Heart left ventricle (tissue), 16 donors: ENCODE results near the gene KCTD17. TPM values are rescaled to one million over a fixed set of nuclear protein-coding genes. Genes with fewer than 3 reads are reported as not detected.

ENCODE experiments used
- ATAC-seq, 4 donors: fragments of 200-7000 bp; cut with Tn5 transposase; one replicate each; pipeline ENCODE4 v1.9.1; 2020 to 2022; ENCODE audit warnings: moderate library complexity in 4 of 4, mild to moderate bottlenecking in 3 of 4, moderate number of reproducible peaks in 1 of 4
- DNase-seq, 5 donors: peaks; one replicate each; pipeline ENCODE4 v3.0.0-alpha.2; 2020
- H3K27ac ChIP-seq, 12 donors: fragments of 200-600 bp; sonication (generic) in 4 of 12; one replicate each; pipeline versions ENCODE4 v1.5.0 to v1.8.0; 2016 to 2022; ENCODE audit warnings: mild to moderate bottlenecking in 2 of 12
- H3K27me3 ChIP-seq, 9 donors: fragments of 200-600 bp; sonication (generic) in 2 of 9; one replicate each; pipeline versions ENCODE4 v1.5.1 to v1.8.0; 2016 to 2022; ENCODE audit warnings: mild to moderate bottlenecking in 3 of 9
- H3K36me3 ChIP-seq, 9 donors: fragments of 200-600 bp; sonication (generic) in 2 of 9; one replicate each; pipeline versions ENCODE4 v1.5.0 to v1.8.0; 2018 to 2022; ENCODE audit warnings: mild to moderate bottlenecking in 2 of 9
- H3K4me1 ChIP-seq, 12 donors: fragments of 200-600 bp; sonication (generic) in 4 of 12; one replicate each; pipeline versions ENCODE4 v1.5.0 to v1.8.0; 2016 to 2022; ENCODE audit warnings: mild to moderate bottlenecking in 3 of 12
- H3K4me3 ChIP-seq, 12 donors: fragments of 200-600 bp; sonication (generic) in 4 of 12; one replicate each; pipeline versions ENCODE4 v1.5.0 to v1.8.0; 2017 to 2022; ENCODE audit warnings: mild to moderate bottlenecking in 9 of 12, moderate library complexity in 4 of 12
- H3K9me3 ChIP-seq, 12 donors: fragments of 200-600 bp; sonication (generic) in 4 of 12; one replicate each; pipeline versions ENCODE4 v1.5.0 to v1.8.0; 2016 to 2022; ENCODE audit warnings: mild to moderate bottlenecking in 1 of 12
- POLR2A ChIP-seq, 2 donors: fragments of 450-650 bp; IDR thresholded peaks; one replicate each; pipeline ENCODE4 v1.6.1; 2017; ENCODE audit warnings: antibody characterized with exemption in 2 of 2, mild to moderate bottlenecking in 2 of 2, moderate library complexity in 2 of 2
- WGBS, 4 donors: extraction: QIAGEN DNeasy Blood & Tissue Kit in 2 of 4; methylation state at CpG; one replicate each; pipeline versions ENCODE4 v1.1.5 to v1.1.7; 2013 to 2018; 5-methylcytosine and 5-hydroxymethylcytosine counted together
- intact Hi-C, 10 donors: fragments of 100-400 bp; cut with DNase I; formaldehyde crosslinking; loops; one replicate each; pipeline versions ENCODE4 v1.11.1 to v1.14.2; 2022
- polyA plus RNA-seq, 2 donors: library from polyadenylated mRNA; stranded (reverse); fragments of 200-250 nt; gene quantifications; one replicate each; pipeline ENCODE4 v1.2.3, GENCODE V29; 2013
- total RNA-seq, 9 donors: library from RNA; depleted of rRNA in 2 of 9; stranded (reverse); fragments of >200 nt in 2 of 9; fragmentation: NEBNext Ultra II Directional in 3 of 9; extraction: Animal tissue kit (Norgen Biotek cat#: 25700) in 3 of 9; gene quantifications; one replicate each; pipeline versions ENCODE4 v1.1.0 to v1.2.4, GENCODE V29; 2016 to 2023
- TF ChIP-seq, protein P1 (sequence below), 12 donors: fragments of 200-600 bp; sonication (generic) in 4 of 12; IDR thresholded peaks; one replicate each; pipeline versions ENCODE4 v1.5.0 to v1.8.0; 2018 to 2022; ENCODE audit warnings: antibody characterized with exemption in 12 of 12, mild to moderate bottlenecking in 5 of 12
- donor health status: ischemic (EF 13 %, LVEDD 7.1; RV severe dilation, severe dysfunction).
- donor health status: healthy with polysubstance abuse.
- donor health status: DM: no; HTN: yes; CAD: no.
- donor health status: DM: no; HTN: no; CAD: no.
- donor health status: ischemic (EF 25% LVEDD 6.9; RV normal size, moderate dysfunction).
- donor health status: ischemic (EF 25% LVEDD 5.7; RV mildly dilated, moderate dysfunction).
- donor health status: healthy.
- donor health status: DM: yes; HTN: yes; CAD: no.
- donor health status: ischemic (EF 35%, LVEDD 5.7; RV mildly dilated, moderate dysfunction).
- donor health status: nonischemic (EF 11% LVEDD 7.7; RV severe dilation, severe dysfunction).
- donor health status: DM: yes; HTN: yes; CAD: no.
- donor health status: PGD.
- donor health status: ischemic (EF 29% LVEDD 5.4; RV normal size, mild dysfunction).
- donor health status: nonischemic (EF 23%, LVEDD 6.1; RV moderate dilation, normal function).

Gene KCTD17
- total and polyA plus RNA-seq, 11 donors: 10.8 to 62.0 (median 17.3) TPM

DNA sequence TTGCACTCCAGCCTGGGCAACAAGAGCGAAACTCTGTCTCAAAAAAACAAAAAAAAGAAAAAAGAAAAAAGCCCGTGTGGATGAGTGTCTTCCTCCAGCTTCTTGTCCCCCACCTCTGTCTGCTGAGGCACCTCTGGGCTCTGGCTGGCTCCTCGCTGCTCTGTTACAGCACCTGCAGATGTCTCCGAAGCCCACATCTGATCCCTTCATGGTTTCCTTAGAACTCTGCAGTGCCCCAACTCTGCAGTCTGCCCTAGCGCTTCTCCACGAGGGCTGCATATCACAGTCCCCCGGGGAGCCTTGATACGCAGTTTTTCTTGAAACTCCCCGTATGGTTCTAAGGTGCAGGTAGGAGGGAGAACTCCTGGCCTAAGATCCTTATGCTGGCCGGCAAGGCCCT lies 15.9 kb downstream of the KCTD17 start:
- TF ChIP-seq, protein P1, sequence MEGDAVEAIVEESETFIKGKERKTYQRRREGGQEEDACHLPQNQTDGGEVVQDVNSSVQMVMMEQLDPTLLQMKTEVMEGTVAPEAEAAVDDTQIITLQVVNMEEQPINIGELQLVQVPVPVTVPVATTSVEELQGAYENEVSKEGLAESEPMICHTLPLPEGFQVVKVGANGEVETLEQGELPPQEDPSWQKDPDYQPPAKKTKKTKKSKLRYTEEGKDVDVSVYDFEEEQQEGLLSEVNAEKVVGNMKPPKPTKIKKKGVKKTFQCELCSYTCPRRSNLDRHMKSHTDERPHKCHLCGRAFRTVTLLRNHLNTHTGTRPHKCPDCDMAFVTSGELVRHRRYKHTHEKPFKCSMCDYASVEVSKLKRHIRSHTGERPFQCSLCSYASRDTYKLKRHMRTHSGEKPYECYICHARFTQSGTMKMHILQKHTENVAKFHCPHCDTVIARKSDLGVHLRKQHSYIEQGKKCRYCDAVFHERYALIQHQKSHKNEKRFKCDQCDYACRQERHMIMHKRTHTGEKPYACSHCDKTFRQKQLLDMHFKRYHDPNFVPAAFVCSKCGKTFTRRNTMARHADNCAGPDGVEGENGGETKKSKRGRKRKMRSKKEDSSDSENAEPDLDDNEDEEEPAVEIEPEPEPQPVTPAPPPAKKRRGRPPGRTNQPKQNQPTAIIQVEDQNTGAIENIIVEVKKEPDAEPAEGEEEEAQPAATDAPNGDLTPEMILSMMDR (IDR thresholded peaks at IDR 0.05): no peak
- no peak for TF ChIP-seq POLR2A (IDR thresholded peaks at IDR 0.05)
- no peaks in the 10 kb centered on the region for H3K36me3 ChIP-seq
- H3K27ac ChIP-seq: no peak overlapping the region
- ATAC-seq (no peak), DNase-seq (no peak)
- peaks cover 0 to 4% (median 0%) of the 10 kb centered on the region in 12 donors for H3K4me1 ChIP-seq
- no peaks in the 10 kb centered on the region for H3K9me3 ChIP-seq
- WGBS, 4 donors: 72 to 75% (median 74%) methylated on average over 9 to 10 of the region's 10 CpGs
- H3K4me3 ChIP-seq: no peak overlapping the region
- intact Hi-C loops: no loop called here
- peaks cover 9 to 45% (median 27%) of the 10 kb centered on the region in 9 donors for H3K27me3 ChIP-seq

- 1 to 22% (median 2%) methylated on average over 16 to 36 of the region's 36 CpGs for WGBS, 4 donors
- no peak overlapping the region for H3K4me3 ChIP-seq
- peaks cover 11 to 46% (median 27%) of the 10 kb centered on the region in 9 donors for H3K27me3 ChIP-seq
- no peak for TF ChIP-seq POLR2A (IDR thresholded peaks at IDR 0.05)
- no peak for DNase-seq
- H3K4me1 ChIP-seq: peaks cover 0 to 4% (median 0%) of the 10 kb centered on the region in 12 donors
- H3K36me3 ChIP-seq: no peaks in the 10 kb centered on the region
- intact Hi-C loops: no loop called here
- no peak for ATAC-seq
- no peaks in the 10 kb centered on the region for H3K9me3 ChIP-seq
- no peak overlapping the region for H3K27ac ChIP-seq
Measured at GRCh38 chr22:37068859-37069258, 17.3 kb downstream of the KCTD17 start.

DNA sequence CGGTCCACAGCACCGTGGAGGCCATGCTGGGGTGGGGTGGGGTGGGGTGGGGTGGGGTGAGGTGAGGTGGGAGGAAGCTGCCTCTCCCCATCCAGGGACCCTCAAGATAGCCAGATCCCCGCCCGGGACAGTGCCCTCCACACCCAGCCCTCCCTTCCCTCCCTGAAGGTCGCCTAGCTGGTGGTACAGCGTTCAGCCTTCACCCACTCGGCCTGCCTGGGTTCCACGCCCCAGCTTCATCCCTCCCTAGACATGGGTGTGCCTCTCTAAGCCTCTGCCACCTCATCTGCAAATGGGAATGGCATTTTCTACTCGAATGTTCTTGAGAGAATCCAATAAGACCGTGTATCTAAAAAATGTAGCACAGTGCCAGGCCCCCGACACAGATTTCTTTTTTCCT lies 17.8 kb downstream of the KCTD17 start:
- TF ChIP-seq, protein P1 (IDR thresholded peaks at IDR 0.05): no peak
- TF ChIP-seq POLR2A (IDR thresholded peaks at IDR 0.05): no peak
- ATAC-seq (no peak), DNase-seq (no peak)
- Histone ChIP-seq H3K27me3 (peaks cover 11 to 50% (median 27%) of the 10 kb centered on the region in 9 donors), H3K36me3 (no peaks in the 10 kb centered on the region), H3K4me1 (peaks cover 0 to 4% (median 0%) of the 10 kb centered on the region in 12 donors), H3K9me3 (no peaks in the 10 kb centered on the region), H3K4me3 (no peak overlapping the region), H3K27ac (no peak overlapping the region)
- WGBS, 4 donors: 13 to 35% (median 25%) methylated on average over 8 to 11 of the region's 11 CpGs
- intact Hi-C loops: no loop called here

DNA sequence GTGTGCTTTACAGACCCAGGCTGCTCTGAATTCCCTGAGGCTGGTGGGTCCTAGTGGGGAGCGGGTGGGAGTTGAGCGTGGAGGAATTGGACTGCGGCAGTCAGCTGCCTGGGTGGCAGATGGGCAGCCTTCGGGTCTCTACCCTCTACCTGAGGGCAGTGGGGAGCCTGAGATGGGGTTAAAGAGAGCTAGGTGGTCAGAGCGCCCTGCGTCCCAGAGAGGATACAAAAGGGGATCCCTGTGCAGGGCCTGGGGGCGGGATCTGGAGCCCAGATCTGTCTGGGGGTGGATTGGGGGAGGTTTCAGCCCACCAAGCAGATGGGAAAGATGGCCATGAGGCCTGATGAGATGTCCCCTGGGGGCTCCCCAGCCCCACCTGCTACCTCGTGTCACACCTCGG lies 18.2 kb downstream of the KCTD17 start:
- 69 to 75% (median 73%) methylated on average over 9 of the region's 9 CpGs for WGBS, 4 donors
- Histone ChIP-seq H3K9me3 (no peaks in the 10 kb centered on the region), H3K27ac (no peak overlapping the region), H3K36me3 (no peaks in the 10 kb centered on the region), H3K4me1 (peaks cover 0 to 4% (median 0%) of the 10 kb centered on the region in 12 donors), H3K4me3 (no peak overlapping the region), H3K27me3 (peaks cover 11 to 54% (median 27%) of the 10 kb centered on the region in 9 donors)
- DNase-seq: no peak
- no peak for ATAC-seq
- intact Hi-C loops: loop anchor here in 2 of 10 donors (10.0 kb wide), 2 partner anchors 85 to 95 kb away; no protein-coding TSS in a partner anchor
- TF ChIP-seq POLR2A (IDR thresholded peaks at IDR 0.05): no peak
- TF ChIP-seq, protein P1 (IDR thresholded peaks at IDR 0.05): no peak

- no peak for DNase-seq
- WGBS, 4 donors: 56 to 74% (median 68%) methylated on average over 8 of the region's 8 CpGs
- H3K27me3 ChIP-seq: peaks cover 11 to 61% (median 27%) of the 10 kb centered on the region in 9 donors
- intact Hi-C loops: loop anchor here in 2 of 10 donors (10.0 kb wide), 2 partner anchors 84 to 94 kb away; no protein-coding TSS in a partner anchor
- peaks cover 0 to 4% (median 0%) of the 10 kb centered on the region in 12 donors for H3K4me1 ChIP-seq
- H3K36me3 ChIP-seq: no peaks in the 10 kb centered on the region
- no peak overlapping the region for H3K27ac ChIP-seq
- H3K9me3 ChIP-seq: no peaks in the 10 kb centered on the region
- no peak for TF ChIP-seq POLR2A (IDR thresholded peaks at IDR 0.05)
- TF ChIP-seq, protein P1 (IDR thresholded peaks at IDR 0.05): no peak
- no peak overlapping the region for H3K4me3 ChIP-seq
- ATAC-seq: no peak
Measured at GRCh38 chr22:37070334-37070733, 18.8 kb downstream of the KCTD17 start.
